Measurements from ENCODE around the gene EPN2.
A peak's percentile ranks its signal among the peaks of the same experiment; 100 is the strongest.

Gene EPN2

GRCh38 chr17:19331134-19331533 lies 94.0 kb downstream of the EPN2 start:
- DNase-seq (ENCODE audit: low read depth) = no peak

- DNase-seq (ENCODE audit: low read depth) = no peak
Observed at GRCh38 chr17:19331543-19332245, 94.5 kb downstream of the EPN2 start.

GRCh38 chr17:19332371-19333131 lies 95.4 kb downstream of the EPN2 start:
- DNase-seq (ENCODE audit: low read depth) = no peak

- DNase-seq (ENCODE audit: low read depth) = no peak
Observed at GRCh38 chr17:19333132-19333440, 95.9 kb downstream of the EPN2 start.

GRCh38 chr17:19333736-19334290 lies 96.6 kb downstream of the EPN2 start:
- no peak for DNase-seq (ENCODE audit: low read depth)

- no peak for DNase-seq (ENCODE audit: low read depth)
Observed at GRCh38 chr17:19334331-19334730, 97.2 kb downstream of the EPN2 start.

GRCh38 chr17:19335951-19336631 lies 98.9 kb downstream of the EPN2 start:
- DNase-seq (ENCODE audit: low read depth) = no peak

GRCh38 chr17:19336938-19337711 lies 100.0 kb downstream of the EPN2 start:
- DNase-seq (ENCODE audit: low read depth) = no peak

- DNase-seq (ENCODE audit: low read depth) = no peak
Observed at GRCh38 chr17:19337712-19338023, 100.5 kb downstream of the EPN2 start.

- DNase-seq (ENCODE audit: low read depth) = peak; percentile 30
Observed at GRCh38 chr17:19338031-19338990, 101.1 kb downstream of the EPN2 start.

- no peak for DNase-seq (ENCODE audit: low read depth)
Observed at GRCh38 chr17:19339341-19339815, 102.2 kb downstream of the EPN2 start.

GRCh38 chr17:19341211-19341631 lies 104.1 kb downstream of the EPN2 start:
- DNase-seq (ENCODE audit: low read depth) = no peak

- no peak for DNase-seq (ENCODE audit: low read depth)
Observed at GRCh38 chr17:19341641-19342610, 104.8 kb downstream of the EPN2 start.

GRCh38 chr17:19342611-19343255 lies 105.6 kb downstream of the EPN2 start:
- DNase-seq (ENCODE audit: low read depth) = no peak

GRCh38 chr17:19343256-19343630 lies 106.1 kb downstream of the EPN2 start:
- DNase-seq (ENCODE audit: low read depth) = no peak

GRCh38 chr17:19343671-19344151 lies 106.5 kb downstream of the EPN2 start:
- DNase-seq (ENCODE audit: low read depth) = no peak

GRCh38 chr17:19344311-19345066 lies 107.3 kb downstream of the EPN2 start:
- no peak for DNase-seq (ENCODE audit: low read depth)

- DNase-seq (ENCODE audit: low read depth) = no peak
Observed at GRCh38 chr17:19345067-19345460, 107.9 kb downstream of the EPN2 start.
